Measurements from ENCODE around the gene FGFR1OP2.

GRCh38 chr12:27012239-27012981 lies 74.1 kb downstream of the FGFR1OP2 start:
- TF ChIP-seq CTCF (IDR thresholded peaks at IDR 0.05; ENCODE audit: low read depth, low read length, missing input control) (no peak), JUND (IDR thresholded peaks at IDR 0.05) (no peak)

All from liver (tissue), 3 donors.